A549 (cell line): Measurements from ENCODE around the gene COASY. TPM values are rescaled to one million over a fixed set of nuclear protein-coding genes. Genes with fewer than 3 reads are reported as not detected.

Source experiments
- ATAC-seq, 2 experiments: fragments of 200-7000 bp in 1 of 2; fragments of >200 bp in 1 of 2; cut with Nextera tagmentation in 1 of 2; cut with Tn5 transposase in 1 of 2; 3 replicates each; pipeline versions ENCODE4 v1.8.0 to v1.9.1; 2018 to 2020; ENCODE audit warnings: mild to moderate bottlenecking in 1 of 2, moderate library complexity in 1 of 2
- CTCF ChIA-PET: fragments of 300-600 bp; sonication (Branson Sonifier 250); formaldehyde crosslinking; extraction: SDS; loops from one replicate; lab custom pipeline; 2021; ENCODE audit warnings: antibody characterized with exemption, inconsistent platforms; lab: Yijun Ruan, JAX
- POLR2A ChIA-PET: fragments of 350-600 bp; formaldehyde crosslinking; extraction: SDS; loops from one replicate; lab custom pipeline; 2021; ENCODE audit warnings: antibody characterized with exemption, inconsistent platforms; lab: Yijun Ruan, JAX
- DNase-seq, 2 experiments: peaks; one replicate each; pipeline versions ENCODE4 v3.0.0 to v3.0.0-alpha.2; 2011 to 2016; ENCODE audit warnings: low read depth in 1 of 2, low spot score in 1 of 2
- FAIRE-seq: peaks from 2 replicates; lab custom pipeline; 2011; peaks lifted over from hg19 to GRCh38; lab: Jason Lieb, UNC
- H3K27ac ChIP-seq, 2 experiments: fragments of >200 bp; sonication (Bioruptor Twin); formaldehyde crosslinking; 3 replicates each; pipeline ENCODE4 v1.5.1; 2016 to 2017
- H3K4me1 ChIP-seq: fragments of >200 bp; sonication (Bioruptor Twin); formaldehyde crosslinking; 3 replicates; pipeline ENCODE4 v1.6.1; 2016
- H3K4me2 ChIP-seq: fragments of >200 bp; sonication (Bioruptor Twin); formaldehyde crosslinking; 3 replicates; pipeline ENCODE4 v1.6.1; 2016
- H3K4me3 ChIP-seq: fragments of >200 bp; sonication (Bioruptor Twin); formaldehyde crosslinking; 3 replicates; pipeline ENCODE4 v1.5.1; 2016
- H3K9me3 ChIP-seq: fragments of >200 bp; sonication (Bioruptor Twin); formaldehyde crosslinking; 3 replicates; pipeline ENCODE4 v1.6.1; 2016
- ATOH8 ChIP-seq: fragments of 250-450 bp; sonication (Bioruptor Pico); IDR thresholded peaks from 2 replicates; pipeline ENCODE4 v1.5.0; 2020; ENCODE audit warnings: low read depth, mild to moderate bottlenecking, moderate library complexity
- BCL3 ChIP-seq: fragments of >200 bp; sonication (Bioruptor Twin); formaldehyde crosslinking; IDR thresholded peaks from 3 replicates; pipeline ENCODE4 v1.6.1; 2016
- CBX2 ChIP-seq: fragments of 200-600 bp; sonication (generic); IDR thresholded peaks from 2 replicates; pipeline ENCODE4 v1.6.1; 2016; ENCODE audit warnings: low read depth, mild to moderate bottlenecking, borderline replicate concordance
- CHD2 ChIP-seq: fragments of 150-350 bp; IDR thresholded peaks from 2 replicates; pipeline ENCODE4 v1.6.1; 2014; ENCODE audit warnings: low read length; ENCODE audit not compliant: partially characterized antibody
- CHD4 ChIP-seq: fragments of 200-600 bp; sonication (generic); IDR thresholded peaks from 2 replicates; pipeline ENCODE4 v1.6.1; 2016; ENCODE audit warnings: antibody characterized with exemption, mild to moderate bottlenecking, borderline replicate concordance
- CTCF ChIP-seq: fragments of >200 bp; sonication (Bioruptor Twin); formaldehyde crosslinking; IDR thresholded peaks from 3 replicates; pipeline ENCODE4 v1.5.1; 2016
- EHMT2 ChIP-seq: fragments of 200-600 bp; sonication (generic); IDR thresholded peaks from 2 replicates; pipeline ENCODE4 v1.6.1; 2016; ENCODE audit warnings: antibody characterized with exemption, low read depth, mild to moderate bottlenecking, moderate library complexity
- ELK1 ChIP-seq: fragments of 150-350 bp; IDR thresholded peaks from 2 replicates; pipeline ENCODE4 v1.6.1; 2014; ENCODE audit warnings: low read depth, mild to moderate bottlenecking, low read length
- FOXS1 ChIP-seq: fragments of 250-450 bp; sonication (Bioruptor Pico); IDR thresholded peaks from 2 replicates; pipeline ENCODE4 v1.5.0; 2020; ENCODE audit warnings: mild to moderate bottlenecking, moderate library complexity
- GATA3 ChIP-seq: IDR thresholded peaks from 2 replicates; pipeline ENCODE4 v1.6.1; 2012; ENCODE audit warnings: borderline replicate concordance
- HMGXB4 ChIP-seq: fragments of 250-450 bp; sonication (Bioruptor Pico); IDR thresholded peaks from 2 replicates; pipeline ENCODE4 v1.5.0; 2021; ENCODE audit warnings: mild to moderate bottlenecking, moderate library complexity, borderline replicate concordance
- HOXB13 ChIP-seq: fragments of 250-450 bp; sonication (Bioruptor Pico); IDR thresholded peaks from 2 replicates; pipeline ENCODE4 v1.5.0; 2020; ENCODE audit warnings: low read depth, mild to moderate bottlenecking, moderate library complexity
- JUN ChIP-seq, 2 experiments: fragments of >200 bp; sonication (Bioruptor Twin); formaldehyde crosslinking; IDR thresholded peaks; 2 replicates in 1 of 2; 3 replicates in 1 of 2; pipeline ENCODE4 v1.6.1; 2016 to 2017
- NFE2L2 ChIP-seq: fragments of 150-350 bp; conservative IDR thresholded peaks from 2 replicates; pipeline ENCODE4 v1.6.1; 2014; ENCODE audit warnings: low read length
- PHF8 ChIP-seq: fragments of 200-600 bp; sonication (generic); IDR thresholded peaks from 2 replicates; pipeline ENCODE4 v1.6.1; 2016; ENCODE audit warnings: low read depth, mild to moderate bottlenecking, antibody characterized with exemption, moderate library complexity, borderline replicate concordance
- POLR2AphosphoS2 ChIP-seq: conservative IDR thresholded peaks from 2 replicates; pipeline ENCODE4 v1.6.1; 2012; ENCODE audit warnings: low read length, improper control_type of control experiment, inconsistent platforms
- RAD21 ChIP-seq, 2 experiments: fragments of >200 bp in 1 of 2; sonication (Bioruptor Twin) in 1 of 2; formaldehyde crosslinking in 1 of 2; IDR thresholded peaks in 1 of 2; conservative IDR thresholded peaks in 1 of 2; 2 replicates in 1 of 2; 3 replicates in 1 of 2; pipeline ENCODE4 v1.6.1; 2012 to 2018; ENCODE audit warnings: inconsistent platforms in 1 of 2
- RARB ChIP-seq: fragments of 250-450 bp; sonication (Bioruptor Pico); IDR thresholded peaks from 2 replicates; pipeline ENCODE4 v1.8.0; 2021; ENCODE audit warnings: mild to moderate bottlenecking, moderate library complexity
- RCOR1 ChIP-seq: fragments of 150-350 bp; IDR thresholded peaks from 2 replicates; pipeline ENCODE4 v1.6.1; 2014; ENCODE audit warnings: antibody characterized with exemption, low read length, low read depth
- SREBF2 ChIP-seq: fragments of 450-650 bp; IDR thresholded peaks from 2 replicates; pipeline ENCODE4 v1.6.1; 2014; ENCODE audit warnings: mild to moderate bottlenecking, moderate library complexity
- ZC3H11A ChIP-seq: fragments of 450-650 bp; IDR thresholded peaks from 2 replicates; pipeline ENCODE4 v1.6.1; 2014; ENCODE audit warnings: antibody characterized with exemption, mild to moderate bottlenecking
- ZFP36 ChIP-seq: fragments of 450-650 bp; IDR thresholded peaks from 2 replicates; pipeline ENCODE4 v1.6.1; 2014; ENCODE audit warnings: borderline replicate concordance; ENCODE audit not compliant: partially characterized antibody
- WGBS: methylation state at CpG from one replicate; pipeline ENCODE4 v1.1.6; 2017; ENCODE audit errors: missing lambda C conversion rate; 5-methylcytosine and 5-hydroxymethylcytosine counted together
- polyA plus RNA-seq, 4 experiments: library from polyadenylated mRNA; depleted of rRNA in 3 of 4; stranded (reverse); fragments of >200 nt; fragmentation: RNase III in 1 of 4; extraction: RNeasy Plus Mini Kit Qiagen cat#74134 plus additional on column Dnase treatment in 1 of 4; gene quantifications; 2 replicates in 3 of 4; 3 replicates in 1 of 4; pipeline ENCODE4 v1.2.3, GENCODE V29; 2011 to 2017

The COASY gene
- polyA plus RNA-seq, 2 of the 4 experiments (the other 2 are of a cell fraction): 65.4 to 112 TPM

- TF ChIP-seq CTCF (no peak), HMGXB4 (CRISPR knock-in tag) (no peak), JUN (IDR thresholded peaks at IDR 0.05) (peak in 1 of 2 experiments; percentile 90; a peak in 3 of 5 replicates), PHF8 (no peak), EHMT2 (no peak), RAD21 (conservative IDR thresholded peaks at IDR 0.05 in 1 of 2, IDR thresholded peaks at IDR 0.05 in 1 of 2) (no peak; a peak in 1 of 5 replicates), CHD4 (no peak), CBX2 (no peak), NFE2L2 (no peak), SREBF2 (no peak), BCL3 (peak; percentile 75; the same call in 2 of the 3 replicates), ZFP36 (no peak), CHD2 (no peak), POLR2AphosphoS2 (no peak), FOXS1 (CRISPR knock-in tag) (no peak)
These were observed 5.1 kb downstream of the COASY start, which contains the start of gene MLX (continued) for GRCh38 chr17:42566883-42567573.

- CTCF ChIA-PET: interaction anchor here (0.6 to 9.3 kb wide), 10 partner anchors 10 to 549 kb away, joined by 3 to 120 read pairs (median 4); partner anchors contain the start of genes BECN1, PSMC3IP, RETREG3 and TUBG1
- FAIRE-seq: no peak
- H3K4me2 ChIP-seq: peak overlapping the region; percentile 85; the same call in 2 of the 3 replicates
- TF ChIP-seq ELK1 (no peak), ZC3H11A (no peak), RCOR1 (no peak), HOXB13 (no peak), GATA3 (no peak), ATOH8 (CRISPR knock-in tag) (no peak), FOXS1 (CRISPR knock-in tag) (no peak), HMGXB4 (CRISPR knock-in tag) (no peak), RARB (CRISPR knock-in tag) (no peak)
These were observed 6.6 kb downstream of the COASY start for GRCh38 chr17:42568341-42569111.

More at GRCh38 chr17:42568341-42569111, 6.6 kb downstream of the COASY start:
- POLR2A ChIA-PET: interaction anchor here (3.5 kb wide), 1 partner anchor 8 kb away, joined by 17 read pairs; the partner anchor contains the start of gene PSMC3IP
- H3K4me3 ChIP-seq: no peak overlapping the region
- WGBS: 89% methylated on average over 14 of the region's 14 CpGs
- DNase-seq (no peak), ATAC-seq (no peak)
- peaks cover 25% of the 10 kb centered on the region for H3K4me1 ChIP-seq
- no peak overlapping the region for H3K27ac ChIP-seq
- no peaks in the 10 kb centered on the region for H3K9me3 ChIP-seq
